Erythroblast (primary cell): ENCODE measurements around the gene ST3GAL3.

Source experiments
- GATA1 ChIP-seq: IDR thresholded peaks from 2 replicates; pipeline ENCODE4 v1.6.1; 2011; ENCODE audit warnings: low read depth, mild to moderate bottlenecking, control low read depth, low read length, moderate library complexity
- POLR2A ChIP-seq: IDR thresholded peaks from 2 replicates; pipeline ENCODE4 v1.6.1; 2011; ENCODE audit warnings: mild to moderate bottlenecking, low read length

- no peak for TF ChIP-seq POLR2A
- no peak for TF ChIP-seq GATA1
These were observed 245.5 kb downstream of the ST3GAL3 start for GRCh38 chr1:43952731-43953346.
